Lung (tissue), 12 donors: ENCODE results near the gene ZAR1L. TPM values are rescaled to one million over a fixed set of nuclear protein-coding genes. Genes with fewer than 3 reads are reported as not detected.

ENCODE experiments used
- ATAC-seq: fragments of 200-7000 bp; cut with Tn5 transposase; one replicate; pipeline ENCODE4 v1.9.1; 2020; ENCODE audit warnings: moderate number of reproducible peaks; ENCODE audit not compliant: insufficient read depth, low FRiP score
- DNase-seq, 3 donors: peaks; one replicate each; pipeline ENCODE4 v3.0.0-alpha.2; 2013 to 2017
- H3K27ac ChIP-seq, 2 donors: one replicate each; pipeline ENCODE4 v1.5.1; 2013; ENCODE audit warnings: mild to moderate bottlenecking in 2 of 2, moderate library complexity in 2 of 2, control low read depth in 1 of 2, inconsistent platforms in 1 of 2, low read depth in 1 of 2, low read length in 1 of 2
- H3K27me3 ChIP-seq, 3 donors: one replicate each; pipeline ENCODE4 v1.5.1; 2013; ENCODE audit warnings: low read length in 2 of 3; ENCODE audit not compliant: control insufficient read depth in 3 of 3, insufficient read depth in 3 of 3
- H3K36me3 ChIP-seq, 4 donors: one replicate each; pipeline ENCODE4 v1.5.1; 2013; ENCODE audit warnings: low read length in 4 of 4, mild to moderate bottlenecking in 1 of 4, moderate library complexity in 1 of 4; ENCODE audit not compliant: control insufficient read depth in 4 of 4, insufficient read depth in 4 of 4
- H3K4me1 ChIP-seq, 5 donors: one replicate each; pipeline ENCODE4 v1.5.1; 2013; ENCODE audit warnings: low read length in 5 of 5, mild to moderate bottlenecking in 2 of 5, moderate library complexity in 1 of 5; ENCODE audit not compliant: control insufficient read depth in 5 of 5, insufficient read depth in 5 of 5
- H3K4me3 ChIP-seq: one replicate; pipeline ENCODE4 v1.5.1; 2013; ENCODE audit warnings: mild to moderate bottlenecking, control low read depth, moderate library complexity
- H3K9ac ChIP-seq, 2 donors: one replicate each; pipeline ENCODE4 v1.5.1; 2013; ENCODE audit warnings: low read length in 2 of 2, control low read depth in 1 of 2; ENCODE audit not compliant: insufficient read depth in 1 of 2
- H3K9me3 ChIP-seq, 4 donors: one replicate each; pipeline ENCODE4 v1.5.1; 2013; ENCODE audit warnings: low read length in 3 of 4, mild to moderate bottlenecking in 1 of 4, moderate library complexity in 1 of 4; ENCODE audit not compliant: control insufficient read depth in 4 of 4, insufficient read depth in 3 of 4
- WGBS, 2 donors: extraction: QIAGEN DNeasy Blood & Tissue Kit; methylation state at CpG; one replicate each; pipeline ENCODE4 v1.1.7; 2013; 5-methylcytosine and 5-hydroxymethylcytosine counted together
- polyA plus RNA-seq, 2 donors: library from polyadenylated mRNA; stranded (reverse); fragments of 200-250 nt; gene quantifications; one replicate each; pipeline ENCODE4 v1.2.1, GENCODE V29; 2013
- total RNA-seq, 2 donors: library from RNA; depleted of rRNA in 1 of 2; stranded (reverse); fragments of >200 nt in 1 of 2; gene quantifications; one replicate each; pipeline ENCODE4 v1.2.1, GENCODE V29; 2014 to 2021
- TF ChIP-seq, protein P1 (sequence below): IDR thresholded peaks from 2 replicates; pipeline ENCODE4 v1.5.1; 2012; ENCODE audit warnings: mild to moderate bottlenecking; ENCODE audit errors: control extremely low read depth, extremely low read depth
- donor health status: control.
- donor health status: control.
- donor health status: Bipolar disorder and iron deficiency.
- donor health status: healthy.
- donor health status: DM: yes; HTN: yes; CAD: no.

ZAR1L gene
- total and polyA plus RNA-seq, 4 donors = not detected

DNA sequence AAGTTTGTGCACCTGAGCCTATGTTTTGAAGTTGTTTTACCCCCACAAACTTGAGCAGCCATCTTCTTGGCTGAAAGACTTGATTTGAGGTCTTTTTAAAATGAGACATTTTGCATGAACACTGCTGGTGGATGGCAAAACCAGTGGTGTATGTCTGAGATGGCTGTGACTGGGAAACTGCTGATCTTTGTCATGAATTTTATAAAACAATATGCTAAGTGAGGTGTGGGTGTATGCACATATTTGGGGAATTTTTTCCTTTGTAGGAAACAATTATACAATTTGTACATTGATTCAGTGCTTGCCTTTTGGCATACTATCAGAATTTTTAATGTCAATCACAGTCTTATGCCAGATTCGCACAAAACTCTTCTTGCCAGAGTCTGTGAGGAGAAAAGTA lies 52.5 kb downstream of the ZAR1L start:
- no peak overlapping the region for H3K4me3 ChIP-seq
- DNase-seq = no peak
- H3K27me3 ChIP-seq = peaks cover 0 to 2% (median 0%) of the 10 kb centered on the region in 3 donors
- peaks cover 0 to 8% (median 0%) of the 10 kb centered on the region in 4 donors for H3K36me3 ChIP-seq
- H3K27ac ChIP-seq = peak overlapping the region in 1 of 2 donors; percentile 25
- no peak overlapping the region for H3K9ac ChIP-seq
- TF ChIP-seq, protein P1, sequence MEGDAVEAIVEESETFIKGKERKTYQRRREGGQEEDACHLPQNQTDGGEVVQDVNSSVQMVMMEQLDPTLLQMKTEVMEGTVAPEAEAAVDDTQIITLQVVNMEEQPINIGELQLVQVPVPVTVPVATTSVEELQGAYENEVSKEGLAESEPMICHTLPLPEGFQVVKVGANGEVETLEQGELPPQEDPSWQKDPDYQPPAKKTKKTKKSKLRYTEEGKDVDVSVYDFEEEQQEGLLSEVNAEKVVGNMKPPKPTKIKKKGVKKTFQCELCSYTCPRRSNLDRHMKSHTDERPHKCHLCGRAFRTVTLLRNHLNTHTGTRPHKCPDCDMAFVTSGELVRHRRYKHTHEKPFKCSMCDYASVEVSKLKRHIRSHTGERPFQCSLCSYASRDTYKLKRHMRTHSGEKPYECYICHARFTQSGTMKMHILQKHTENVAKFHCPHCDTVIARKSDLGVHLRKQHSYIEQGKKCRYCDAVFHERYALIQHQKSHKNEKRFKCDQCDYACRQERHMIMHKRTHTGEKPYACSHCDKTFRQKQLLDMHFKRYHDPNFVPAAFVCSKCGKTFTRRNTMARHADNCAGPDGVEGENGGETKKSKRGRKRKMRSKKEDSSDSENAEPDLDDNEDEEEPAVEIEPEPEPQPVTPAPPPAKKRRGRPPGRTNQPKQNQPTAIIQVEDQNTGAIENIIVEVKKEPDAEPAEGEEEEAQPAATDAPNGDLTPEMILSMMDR = no peak
- H3K4me1 ChIP-seq = peaks cover 0 to 30% (median 8%) of the 10 kb centered on the region in 5 donors
- H3K9me3 ChIP-seq = peaks cover 0 to 1% (median 0%) of the 10 kb centered on the region in 4 donors
- WGBS, 2 donors = 76 to 98% methylated on average over 1 of the region's 1 CpG
- ATAC-seq = no peak

DNA sequence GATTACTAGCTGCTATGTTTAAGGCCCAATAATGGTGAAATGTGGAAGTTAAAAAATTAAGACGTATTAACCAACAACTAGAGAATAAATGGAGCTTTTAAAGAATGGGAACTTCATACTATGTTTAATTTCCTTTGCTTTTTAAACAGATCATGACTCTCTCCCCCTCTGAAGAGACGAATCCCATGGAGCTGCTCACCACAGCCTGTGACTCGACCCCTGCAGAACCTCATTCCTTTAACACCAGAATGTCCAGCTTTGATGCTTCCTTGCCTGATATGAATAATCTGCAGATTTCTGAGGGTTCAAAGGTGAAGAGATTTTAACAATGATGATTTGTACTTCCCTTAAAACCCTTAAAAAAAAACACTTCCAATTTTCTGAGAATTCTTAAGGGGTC lies 53.0 kb downstream of the ZAR1L start:
- Histone ChIP-seq H3K4me1 (peaks cover 0 to 30% (median 7%) of the 10 kb centered on the region in 5 donors), H3K9me3 (peaks cover 0 to 1% (median 0%) of the 10 kb centered on the region in 4 donors), H3K27ac (peak overlapping the region; percentile 46 to 84), H3K4me3 (no peak overlapping the region), H3K36me3 (peaks cover 0 to 8% (median 0%) of the 10 kb centered on the region in 4 donors), H3K27me3 (peaks cover 0 to 2% (median 0%) of the 10 kb centered on the region in 3 donors), H3K9ac (no peak overlapping the region)
- ATAC-seq (no peak), DNase-seq (no peak)
- 56 to 68% methylated on average over 3 of the region's 3 CpGs for WGBS, 2 donors
- TF ChIP-seq, protein P1 = no peak

DNA sequence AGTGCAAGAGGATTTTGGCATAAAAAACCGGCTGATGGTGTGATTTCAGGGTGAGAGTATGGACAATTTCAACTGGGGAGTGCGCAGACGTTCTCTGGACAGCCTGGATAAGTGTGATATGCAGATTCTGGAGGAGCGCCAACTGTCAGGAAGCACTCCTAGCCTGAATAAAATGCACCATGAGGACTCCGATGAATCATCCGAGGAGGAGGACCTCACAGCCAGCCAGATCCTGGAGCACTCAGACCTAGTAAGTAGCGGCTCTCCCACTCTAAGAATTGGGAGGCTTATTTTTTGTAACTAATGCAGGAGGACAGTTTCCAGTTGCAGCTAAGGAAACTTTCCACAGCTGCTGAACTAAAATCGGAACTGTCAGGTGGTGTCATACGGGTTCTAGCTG lies 53.6 kb downstream of the ZAR1L start:
- peaks cover 0 to 1% (median 0%) of the 10 kb centered on the region in 4 donors for H3K9me3 ChIP-seq
- DNase-seq (peak; percentile 42 to 78 (median 56)), ATAC-seq (peak; percentile 77)
- peak overlapping the region in 1 of 2 donors; percentile 84 for H3K27ac ChIP-seq
- TF ChIP-seq, protein P1 = no peak
- peaks cover 0 to 30% (median 6%) of the 10 kb centered on the region in 5 donors for H3K4me1 ChIP-seq
- peaks cover 0 to 2% (median 0%) of the 10 kb centered on the region in 3 donors for H3K27me3 ChIP-seq
- peaks cover 0 to 6% (median 0%) of the 10 kb centered on the region in 4 donors for H3K36me3 ChIP-seq
- H3K4me3 ChIP-seq = no peak overlapping the region
- H3K9ac ChIP-seq = no peak overlapping the region
- 42 to 58% methylated on average over 9 of the region's 9 CpGs for WGBS, 2 donors

DNA sequence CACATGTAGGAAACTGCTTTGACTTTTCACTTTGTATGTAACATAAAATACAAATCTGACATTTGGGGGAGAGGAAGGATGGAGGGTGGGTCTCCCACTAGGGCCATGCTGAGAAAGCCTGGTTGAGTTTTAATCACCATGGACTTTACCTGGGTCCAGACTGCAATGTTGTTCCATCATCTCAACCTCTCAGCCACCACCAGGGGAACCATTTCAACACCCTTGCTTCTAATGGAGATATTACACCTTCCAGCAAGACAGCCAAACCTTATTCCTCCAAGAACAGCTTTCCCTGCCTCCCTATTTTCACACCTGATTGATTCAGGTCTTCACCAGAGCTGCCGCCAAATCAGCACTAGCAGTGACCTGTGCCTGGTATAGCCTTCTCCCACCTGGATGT lies 56.0 kb downstream of the ZAR1L start:
- TF ChIP-seq, protein P1 = no peak
- Histone ChIP-seq H3K27ac (peak overlapping the region in 1 of 2 donors; percentile 6), H3K4me3 (no peak overlapping the region), H3K9ac (no peak overlapping the region), H3K9me3 (peaks cover 0 to 1% (median 0%) of the 10 kb centered on the region in 4 donors), H3K27me3 (no peaks in the 10 kb centered on the region), H3K4me1 (peaks cover 0 to 26% (median 7%) of the 10 kb centered on the region in 5 donors), H3K36me3 (peaks cover 0 to 4% (median 0%) of the 10 kb centered on the region in 4 donors)
- no peak for DNase-seq
- no peak for ATAC-seq
- 99 to 100% methylated on average over 1 of the region's 1 CpG for whole genome bisulfite sequencing, 2 donors
